Hematopoietic multipotent progenitor cell treated with erythropoietin and hydrocortisone succinate and interleukin-3 and kit ligand, for 8 days (in vitro differentiated cells): ENCODE measurements around the gene ZAP70.

Source experiments
- DNase-seq: peaks from one replicate; pipeline ENCODE4 v3.0.0-alpha.2; 2015

ZAP70 gene

DNA sequence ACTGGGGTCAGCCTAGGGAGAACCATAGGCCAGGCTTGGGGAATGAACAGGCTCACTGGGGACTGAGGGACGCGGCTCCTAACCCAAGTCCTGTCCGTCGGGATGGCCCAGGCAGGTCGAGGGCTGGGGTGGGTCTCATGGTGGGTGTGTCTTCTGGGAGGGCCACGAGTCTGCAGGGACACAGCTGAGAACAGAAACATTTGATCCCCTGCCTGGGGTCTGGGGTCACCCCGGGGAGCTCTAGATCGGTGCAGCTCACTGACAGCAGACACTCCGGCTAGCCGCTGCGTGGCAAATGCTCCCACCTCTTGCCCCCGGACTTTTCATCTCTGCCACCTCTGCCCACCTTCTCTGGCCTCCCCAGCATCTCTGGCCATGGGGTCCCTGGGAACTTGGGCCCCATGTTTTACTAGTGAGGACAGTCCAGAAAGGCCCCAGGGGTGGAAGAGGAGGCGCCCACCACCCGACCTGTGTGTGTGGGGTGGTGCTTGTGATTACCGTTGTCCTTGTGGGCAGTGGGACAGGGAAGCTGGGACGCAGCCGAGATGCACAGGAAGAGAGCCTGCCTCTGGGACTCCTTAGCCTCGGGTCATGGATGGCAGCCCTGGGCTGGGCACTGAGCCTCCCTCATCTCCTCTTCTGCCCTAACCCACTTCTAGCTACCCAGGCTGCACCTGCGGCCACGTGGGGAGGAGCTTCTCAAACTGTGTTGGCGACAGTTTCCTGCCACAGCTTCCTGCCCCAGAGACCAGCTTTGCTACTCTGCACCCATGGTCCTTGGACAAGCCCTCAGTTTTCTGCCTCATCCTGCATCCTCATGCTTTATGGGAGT is 4.9 kb downstream of the ZAP70 start:
- DNase-seq, result no peak

DNA sequence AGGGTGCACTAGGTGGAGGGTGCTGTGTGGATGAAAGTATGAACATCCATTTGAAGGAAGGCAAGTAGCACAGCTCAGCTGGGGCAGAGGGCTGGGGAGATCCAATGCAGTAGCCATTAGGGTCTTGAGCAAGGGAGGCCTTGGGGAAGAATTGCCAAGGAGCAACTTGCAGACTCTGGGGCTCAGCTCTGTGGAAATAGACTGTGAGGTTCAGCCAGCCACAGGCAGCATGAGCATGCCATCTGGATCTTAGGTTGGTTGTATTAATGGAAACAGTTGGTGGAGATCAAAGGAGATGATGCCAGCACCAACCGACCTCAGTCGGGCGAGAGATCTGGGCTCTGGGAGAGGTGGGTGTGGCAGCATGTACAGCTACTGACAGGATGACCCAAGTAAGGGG is 5.6 kb downstream of the ZAP70 start:
- no peak for DNase-seq

DNA sequence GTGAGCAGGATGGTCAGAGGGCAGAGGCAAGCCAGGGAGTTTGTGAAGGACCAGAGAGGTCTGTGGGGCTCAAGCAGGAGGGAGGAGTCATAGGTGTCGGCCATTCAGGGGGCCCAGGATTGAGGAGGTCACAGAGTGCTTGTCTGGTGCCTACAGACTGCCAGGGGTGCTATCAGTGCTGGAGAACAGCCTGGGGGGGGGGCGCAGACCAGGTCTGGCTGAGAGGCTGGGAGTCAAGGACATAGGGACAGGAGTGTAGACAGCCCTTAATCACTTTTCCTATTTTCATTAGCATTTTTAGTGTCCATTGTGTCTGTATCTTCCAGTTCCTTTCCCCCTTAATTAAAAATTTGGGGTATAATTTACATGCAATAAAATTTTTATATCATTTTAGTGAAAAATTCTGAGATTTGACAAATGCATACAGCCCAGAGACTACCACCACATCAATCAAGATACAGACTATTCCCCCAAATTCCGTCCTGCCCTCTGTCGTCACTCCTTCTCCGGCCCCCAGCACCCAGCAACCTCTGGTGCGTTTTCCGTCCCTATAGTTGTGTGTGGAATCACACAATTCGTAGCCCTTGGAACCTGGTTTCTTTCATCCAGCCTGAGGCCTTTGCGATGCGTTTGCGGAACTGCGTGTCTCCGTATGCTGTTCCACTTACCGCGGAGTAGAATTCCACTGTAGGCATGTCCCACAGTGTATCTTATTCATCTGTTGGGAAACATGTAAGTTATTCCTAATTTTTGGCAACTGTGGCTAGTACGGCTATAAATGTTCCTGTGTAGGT is 6.2 kb downstream of the ZAP70 start:
- no peak for DNase-seq

- DNase-seq, result no peak
Measured at GRCh38 chr2:97720746-97721145, 7.4 kb downstream of the ZAP70 start.

DNA sequence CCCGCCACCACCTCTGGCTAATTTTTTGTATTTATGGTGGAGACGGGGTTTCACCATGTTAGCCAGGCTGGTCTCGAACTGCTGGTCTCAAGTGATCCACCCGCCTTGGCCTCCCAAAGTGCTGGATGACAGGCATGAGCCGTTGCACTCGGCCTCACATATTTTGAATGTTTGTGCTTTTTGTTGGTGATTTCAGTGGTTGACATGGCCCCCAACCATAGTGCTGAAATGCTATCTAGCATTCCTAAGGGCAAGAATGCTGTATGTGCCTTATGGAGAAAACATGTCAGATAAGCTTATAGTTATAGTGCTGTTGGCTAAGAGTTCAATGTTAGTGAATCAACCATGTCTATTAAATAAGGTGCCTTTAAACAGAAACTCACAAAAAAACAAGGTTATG is 8.9 kb downstream of the ZAP70 start:
- DNase-seq, result no peak

- no peak for DNase-seq
Measured at GRCh38 chr2:97723156-97724072, 10.0 kb downstream of the ZAP70 start.

- no peak for DNase-seq
Measured at GRCh38 chr2:97724073-97724410, 10.7 kb downstream of the ZAP70 start.

DNA sequence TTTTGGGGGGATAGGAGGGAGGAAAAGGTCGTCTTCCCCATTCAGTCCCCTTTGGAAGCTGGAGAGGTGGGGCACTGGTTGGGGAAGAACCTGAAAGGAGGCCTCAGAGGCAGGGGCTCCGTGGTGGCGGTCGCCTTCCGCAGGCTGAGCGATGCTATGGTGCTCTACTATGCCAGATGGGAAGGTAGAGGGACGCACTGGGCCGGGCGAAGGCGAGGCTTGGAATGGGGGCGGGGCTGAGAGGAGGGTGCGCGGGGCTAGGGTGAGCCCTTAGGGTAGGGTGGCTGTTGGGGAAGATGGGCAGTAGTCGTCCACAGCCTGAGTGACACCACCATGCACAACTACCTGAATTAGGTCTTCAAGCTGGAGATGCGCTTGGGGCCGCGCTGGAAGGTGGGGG is 11.1 kb downstream of the ZAP70 start:
- no peak for DNase-seq

DNA sequence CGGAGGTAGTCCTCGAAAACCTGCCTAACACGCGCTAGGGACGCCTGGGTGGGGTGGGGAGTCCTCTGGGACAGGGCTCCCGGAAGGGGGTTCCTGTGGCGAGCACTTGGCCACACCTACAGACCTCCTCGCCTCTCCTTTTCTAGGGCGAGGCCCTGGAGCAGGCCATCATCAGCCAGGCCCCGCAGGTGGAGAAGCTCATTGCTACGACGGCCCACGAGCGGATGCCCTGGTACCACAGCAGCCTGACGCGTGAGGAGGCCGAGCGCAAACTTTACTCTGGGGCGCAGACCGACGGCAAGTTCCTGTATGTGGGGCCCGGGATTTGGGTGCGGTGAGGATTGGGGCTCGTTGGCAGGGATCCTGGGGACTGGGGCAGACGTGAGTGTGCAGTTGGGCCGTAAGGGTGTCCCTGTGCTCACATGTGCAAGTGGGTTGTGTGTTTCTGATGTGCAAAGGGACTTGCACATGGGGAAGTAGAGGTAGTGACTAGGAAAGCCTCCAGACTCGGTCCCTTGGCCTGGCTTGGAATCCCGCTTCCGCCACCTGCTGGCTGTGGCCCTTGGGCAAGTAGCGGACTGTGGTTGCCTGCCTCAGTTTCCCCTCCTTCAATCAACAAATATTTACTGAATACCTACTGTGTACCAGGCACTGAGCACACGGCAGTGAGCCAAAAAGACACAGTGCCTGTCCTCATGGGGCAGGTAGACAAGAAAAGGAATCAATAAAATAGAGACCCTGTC is 11.7 kb downstream of the ZAP70 start:
- no peak for DNase-seq

GRCh38 chr2:97726261-97727064 is 13.1 kb downstream of the ZAP70 start:
- no peak for DNase-seq

DNA sequence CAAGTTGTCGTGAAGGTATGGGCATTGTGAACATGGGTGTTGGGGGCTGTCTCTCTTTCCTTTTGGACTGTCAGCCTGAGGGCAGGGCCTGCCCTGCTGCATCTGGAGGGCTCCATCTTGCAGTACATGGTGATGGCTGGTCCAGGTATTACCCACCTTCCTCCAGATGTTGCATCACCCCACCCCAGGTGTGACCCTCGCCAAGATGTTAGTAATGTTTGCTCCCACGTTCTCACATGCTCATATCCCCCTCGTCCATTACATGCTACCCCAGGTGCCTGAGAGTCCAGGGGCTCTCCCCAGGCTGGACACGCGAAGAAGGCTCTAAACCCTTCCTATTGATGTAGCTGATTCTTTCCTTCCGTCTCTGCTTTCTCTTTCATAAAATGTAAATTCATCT is 13.9 kb downstream of the ZAP70 start:
- DNase-seq, result no peak

DNA sequence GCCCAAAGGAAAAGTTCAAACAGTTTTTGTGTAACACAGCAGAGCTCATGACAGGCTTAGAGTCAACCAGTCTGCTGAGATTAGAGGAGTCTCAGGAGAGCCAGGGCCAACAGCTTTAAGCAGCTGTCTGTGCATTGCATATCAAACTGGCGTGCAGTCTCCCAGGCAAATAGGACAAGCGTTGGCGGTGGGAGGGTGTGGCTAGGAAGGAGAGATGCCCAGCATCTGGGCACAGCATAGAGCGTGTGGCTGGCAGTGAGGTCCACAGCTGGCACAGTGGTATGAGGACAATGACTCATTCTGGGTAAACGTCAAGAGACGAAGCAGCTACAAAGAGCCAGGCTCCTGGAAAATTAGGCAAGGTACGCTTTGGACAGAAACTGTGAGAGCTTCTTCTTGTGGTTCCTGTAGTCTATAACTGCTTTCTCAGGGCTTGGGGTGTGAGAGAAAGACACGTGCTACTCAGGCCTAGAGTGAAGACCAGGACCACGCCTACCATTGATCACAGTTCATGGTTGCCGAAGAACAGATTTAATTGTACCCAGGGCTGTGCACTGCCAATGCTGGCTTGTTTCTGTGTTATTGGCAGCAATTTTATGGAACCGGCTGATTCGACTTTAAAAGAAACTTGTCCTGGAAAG is 14.8 kb downstream of the ZAP70 start:
- DNase-seq, result no peak

- no peak for DNase-seq
Measured at GRCh38 chr2:97730245-97730644, 16.9 kb downstream of the ZAP70 start.

- DNase-seq, result no peak
Measured at GRCh38 chr2:97731274-97732020, 18.1 kb downstream of the ZAP70 start.

GRCh38 chr2:97732436-97733340 is 19.3 kb downstream of the ZAP70 start:
- no peak for DNase-seq

- DNase-seq, result no peak
Measured at GRCh38 chr2:97733341-97734035, 20.1 kb downstream of the ZAP70 start.

- no peak for DNase-seq
Measured at GRCh38 chr2:97734061-97735051, 21.0 kb downstream of the ZAP70 start.
